Measurements from ENCODE around the gene KIF25. TPM values are rescaled to one million over a fixed set of nuclear protein-coding genes. Genes with fewer than 3 reads are reported as not detected.

Gene KIF25
- total and polyA plus RNA-seq, 4 donors: 0.05 TPM; not detected in 3

- no peaks in the 10 kb centered on the region for H3K36me3 ChIP-seq (ENCODE audit: control insufficient read depth in 4 of 4, insufficient read depth in 3 of 4, low read depth in 1 of 4, low read length in 3 of 4)
- no peaks in the 10 kb centered on the region for H3K4me1 ChIP-seq (ENCODE audit: control insufficient read depth in 4 of 4, insufficient read depth in 4 of 4, low read length in 3 of 4)
- TF ChIP-seq HNF4A (conservative IDR thresholded peaks at IDR 0.05): no peak
- TF ChIP-seq TAF1 (conservative IDR thresholded peaks at IDR 0.05): no peak
- no peak for TF ChIP-seq FOXA2 (IDR thresholded peaks at IDR 0.05)
- TF ChIP-seq ATF3 (IDR thresholded peaks at IDR 0.05): no peak
- TF ChIP-seq HNF4G (IDR thresholded peaks at IDR 0.05): no peak
- no peak for TF ChIP-seq RXRA (IDR thresholded peaks at IDR 0.05)
- TF ChIP-seq JUND (IDR thresholded peaks at IDR 0.05): no peak
- TF ChIP-seq ZBTB33 (IDR thresholded peaks at IDR 0.05): no peak
- TF ChIP-seq REST (IDR thresholded peaks at IDR 0.05): no peak
- no peak for TF ChIP-seq RAD21 (IDR thresholded peaks at IDR 0.05)
- TF ChIP-seq YY1 (IDR thresholded peaks at IDR 0.05): no peak
- no peak for TF ChIP-seq MAX (IDR thresholded peaks at IDR 0.05)
- no peak for TF ChIP-seq CTCF (IDR thresholded peaks at IDR 0.05; ENCODE audit: low read depth, low read length, missing input control)
- TF ChIP-seq SP1 (IDR thresholded peaks at IDR 0.05): no peak
- TF ChIP-seq GABPA (IDR thresholded peaks at IDR 0.05 in 1 of 2, conservative IDR thresholded peaks at IDR 0.05 in 1 of 2): no peak
- TF ChIP-seq FOXA1 (IDR thresholded peaks at IDR 0.05): no peak
- TF ChIP-seq NR2F2 (IDR thresholded peaks at IDR 0.05): no peak
- no peak overlapping the region for H3K4me3 ChIP-seq (ENCODE audit: low read depth in 1 of 3, low read length in 3 of 3)
- WGBS: 94% methylated on average over 17 of the region's 17 CpGs
- DNase-seq (ENCODE audit: low spot score): no peak
- peaks cover 14 to 33% (median 23%) of the 10 kb centered on the region in 4 donors for H3K9me3 ChIP-seq (ENCODE audit: control insufficient read depth in 4 of 4, low read length in 3 of 4)
- H3K9ac ChIP-seq (ENCODE audit: low read depth in 1 of 2, low read length in 2 of 2): no peak overlapping the region
- no peaks in the 10 kb centered on the region for H3K27me3 ChIP-seq (ENCODE audit: control insufficient read depth in 4 of 4, insufficient read depth in 4 of 4, low read length in 3 of 4)
- H3K27ac ChIP-seq (ENCODE audit: low read depth in 1 of 2, low read length in 2 of 2): no peak overlapping the region
Measured at GRCh38 chr6:168043193-168043847, 45.8 kb downstream of the KIF25 start.
